Caco-2 (cell line): ENCODE measurements around the gene ZNF710. TPM values are rescaled to one million over a fixed set of nuclear protein-coding genes. Genes with fewer than 3 reads are reported as not detected.

ENCODE experiments used
- BruUV-seq: library from RNA; stranded (reverse); fragments of 400-500 nt; replicated peaks from 2 replicates; lab custom pipeline; 2021; lab: Mats Ljungman, UMichigan
- CTCF ChIA-PET: fragments of 300-600 bp; sonication (Branson Sonifier 250); formaldehyde crosslinking; loops from one replicate; lab custom pipeline; 2022; ENCODE audit warnings: antibody characterized with exemption; lab: Charles Lee
- POLR2A ChIA-PET: fragments of 300-600 bp; sonication (Branson Sonifier 250); formaldehyde crosslinking; loops from one replicate; lab custom pipeline; 2022; ENCODE audit warnings: antibody characterized with exemption; lab: Charles Lee
- DNase-seq, 2 experiments: peaks; one replicate each; pipeline versions ENCODE4 v3.0.0 to v3.0.0-alpha.2; 2020 to 2022
- H3K27me3 ChIP-seq: replicated peaks from 2 replicates; pipeline ENCODE4 v1.6.0; 2011; ENCODE audit warnings: low read length; ENCODE audit not compliant: control insufficient read depth, insufficient read depth
- H3K36me3 ChIP-seq: 2 replicates; pipeline ENCODE4 v1.5.1; 2011; ENCODE audit warnings: low read length; ENCODE audit not compliant: control insufficient read depth, insufficient read depth
- H3K4me1 ChIP-seq: fragments of 250-450 bp; sonication (Bioruptor Pico); 2 replicates; pipeline ENCODE4 v1.5.1; 2020; ENCODE audit warnings: mild to moderate bottlenecking
- H3K4me3 ChIP-seq: 2 replicates; pipeline ENCODE4 v1.5.1; 2011; ENCODE audit warnings: low read depth, mild to moderate bottlenecking, control low read depth, low read length
- H3K9me3 ChIP-seq: fragments of 250-450 bp; sonication (Bioruptor Pico); 2 replicates; pipeline ENCODE4 v1.5.1; 2020; ENCODE audit warnings: mild to moderate bottlenecking, moderate library complexity
- H3K27ac Mint-ChIP-seq: one replicate; pipeline ENCODE4 v1.8.0; 2022; ENCODE audit warnings: mixed read lengths; ENCODE audit not compliant: unreplicated experiment
- H3K27me3 Mint-ChIP-seq: one replicate; pipeline ENCODE4 v1.8.0; 2022; ENCODE audit warnings: mixed read lengths; ENCODE audit not compliant: insufficient read depth, unreplicated experiment
- H3K36me3 Mint-ChIP-seq: one replicate; pipeline ENCODE4 v1.8.0; 2022; ENCODE audit warnings: mild to moderate bottlenecking, mixed read lengths; ENCODE audit not compliant: insufficient read depth, unreplicated experiment
- H3K4me1 Mint-ChIP-seq: one replicate; pipeline ENCODE4 v1.8.0; 2022; ENCODE audit warnings: low read depth, mixed read lengths; ENCODE audit not compliant: unreplicated experiment
- H3K4me3 Mint-ChIP-seq: one replicate; pipeline ENCODE4 v1.8.0; 2022; ENCODE audit warnings: mild to moderate bottlenecking, moderate library complexity, mixed read lengths; ENCODE audit not compliant: unreplicated experiment
- H3K9me3 Mint-ChIP-seq: one replicate; pipeline ENCODE4 v1.8.0; 2022; ENCODE audit warnings: mixed read lengths; ENCODE audit not compliant: unreplicated experiment
- CTCF ChIP-seq, 2 experiments: fragments of 200-600 bp in 1 of 2; IDR thresholded peaks; 1 replicate in 1 of 2; 2 replicates in 1 of 2; pipeline versions ENCODE4 v1.5.1 to v1.8.0; 2011 to 2022; ENCODE audit warnings: antibody characterized with exemption in 1 of 2, control low read depth in 1 of 2, inconsistent platforms in 1 of 2, low read depth in 1 of 2, low read length in 1 of 2, mild to moderate bottlenecking in 1 of 2, moderate library complexity in 1 of 2; ENCODE audit not compliant: insufficient read depth in 1 of 2, severe bottlenecking in 1 of 2, unreplicated experiment in 1 of 2
- intact Hi-C: fragments of 100-400 bp; cut with micrococcal nuclease; formaldehyde crosslinking; loops from one replicate; pipeline ENCODE4 v1.10.0; 2022; ENCODE audit not compliant: unreplicated experiment
- total RNA-seq: library from RNA; stranded (reverse); gene quantifications from 2 replicates; pipeline ENCODE4 v1.2.3, GENCODE V29; 2022

ZNF710 gene
- total RNA-seq, 1 experiment from 2014 or later = 21.4 TPM

- Histone ChIP-seq H3K4me1 (no peaks in the 10 kb centered on the region), H3K27me3 (no peaks in the 10 kb centered on the region), H3K36me3 (no peaks in the 10 kb centered on the region), H3K9me3 (no peaks in the 10 kb centered on the region), H3K4me3 (no peak overlapping the region)
- no peak for TF ChIP-seq CTCF (IDR thresholded peaks at IDR 0.05; ENCODE audit: insufficient read depth in 1 of 2, low read depth in 1 of 2, low read length in 1 of 2, severe bottlenecking in 1 of 2, unreplicated experiment in 1 of 2)
- ChIA-PET CTCF (no interaction called here), POLR2A (no interaction called here)
- BruUV-seq = no TSS peak
- H3K4me3 Mint-ChIP-seq = no peak overlapping the region
- H3K36me3 Mint-ChIP-seq = no peaks in the 10 kb centered on the region
- H3K9me3 Mint-ChIP-seq = no peaks in the 10 kb centered on the region
- intact Hi-C loops = no loop called here
- no peak overlapping the region for H3K27ac Mint-ChIP-seq
- no peaks in the 10 kb centered on the region for H3K4me1 Mint-ChIP-seq
- no peaks in the 10 kb centered on the region for H3K27me3 Mint-ChIP-seq
- DNase-seq = no peak
Observed at GRCh38 chr15:90062023-90062442, 60.9 kb downstream of the ZNF710 start.

GRCh38 chr15:90062462-90062932 lies 61.4 kb downstream of the ZNF710 start:
- H3K4me3 ChIP-seq = no peak overlapping the region
- DNase-seq = no peak
- BruUV-seq = no TSS peak
- Mint-ChIP-seq H3K36me3 (no peaks in the 10 kb centered on the region), H3K27me3 (no peaks in the 10 kb centered on the region), H3K4me3 (no peak overlapping the region), H3K4me1 (no peaks in the 10 kb centered on the region), H3K9me3 (no peaks in the 10 kb centered on the region), H3K27ac (no peak overlapping the region)
- H3K4me1 ChIP-seq = no peaks in the 10 kb centered on the region
- H3K36me3 ChIP-seq = no peaks in the 10 kb centered on the region
- H3K9me3 ChIP-seq = no peaks in the 10 kb centered on the region
- ChIA-PET CTCF (no interaction called here), POLR2A (no interaction called here)
- no peaks in the 10 kb centered on the region for H3K27me3 ChIP-seq
- intact Hi-C loops = no loop called here
- no peak for TF ChIP-seq CTCF (IDR thresholded peaks at IDR 0.05; ENCODE audit: insufficient read depth in 1 of 2, low read depth in 1 of 2, low read length in 1 of 2, severe bottlenecking in 1 of 2, unreplicated experiment in 1 of 2)

GRCh38 chr15:90062973-90063769 lies 62.0 kb downstream of the ZNF710 start:
- Mint-ChIP-seq H3K27me3 (no peaks in the 10 kb centered on the region), H3K9me3 (no peaks in the 10 kb centered on the region), H3K4me3 (no peak overlapping the region), H3K36me3 (no peaks in the 10 kb centered on the region), H3K27ac (no peak overlapping the region), H3K4me1 (no peaks in the 10 kb centered on the region)
- TF ChIP-seq CTCF (IDR thresholded peaks at IDR 0.05; ENCODE audit: insufficient read depth in 1 of 2, low read depth in 1 of 2, low read length in 1 of 2, severe bottlenecking in 1 of 2, unreplicated experiment in 1 of 2) = no peak
- intact Hi-C loops = no loop called here
- POLR2A ChIA-PET = no interaction called here
- H3K4me3 ChIP-seq = no peak overlapping the region
- no TSS peak for BruUV-seq
- DNase-seq = no peak
- CTCF ChIA-PET = interaction anchor here (0.7 kb wide), 1 partner anchor 528 kb away, joined by 7 read pairs; no protein-coding TSS in a partner anchor
- H3K27me3 ChIP-seq = no peaks in the 10 kb centered on the region
- H3K9me3 ChIP-seq = no peaks in the 10 kb centered on the region
- no peaks in the 10 kb centered on the region for H3K4me1 ChIP-seq
- no peaks in the 10 kb centered on the region for H3K36me3 ChIP-seq
